Measurements from ENCODE around the gene CEACAM21.

GRCh38 chr19:41565379-41565720, 10.6 kb upstream of the CEACAM21 start:
- TF ChIP-seq CTCF (IDR thresholded peaks at IDR 0.05; ENCODE audit: low read depth, low read length) (no peak), EZH2phosphoT487 (IDR thresholded peaks at IDR 0.05; ENCODE audit: low read depth) (no peak)
